Measurements from ENCODE around the gene MAST4.

GRCh38 chr5:67066815-67067214, 470.6 kb downstream of the MAST4 start:
- no peak for TF ChIP-seq CTCF (conservative IDR thresholded peaks at IDR 0.05 in 1 of 2, IDR thresholded peaks at IDR 0.05 in 1 of 2; ENCODE audit: low read depth in 1 of 2, low read length in 2 of 2)
- no peak for TF ChIP-seq EZH2 (IDR thresholded peaks at IDR 0.05; ENCODE audit: low read length, missing control alignments)

Data from fibroblast of lung (primary cell).